ENCODE data around the gene POT1. TPM values are rescaled to one million over a fixed set of nuclear protein-coding genes. Genes with fewer than 3 reads are reported as not detected.

Gene POT1
- total and polyA plus RNA-seq, 2 of the 13 experiments (the other 11 are each of a cell fraction or from before 2014, with no cell fraction given), result 21.7 to 23.4 TPM

DNA sequence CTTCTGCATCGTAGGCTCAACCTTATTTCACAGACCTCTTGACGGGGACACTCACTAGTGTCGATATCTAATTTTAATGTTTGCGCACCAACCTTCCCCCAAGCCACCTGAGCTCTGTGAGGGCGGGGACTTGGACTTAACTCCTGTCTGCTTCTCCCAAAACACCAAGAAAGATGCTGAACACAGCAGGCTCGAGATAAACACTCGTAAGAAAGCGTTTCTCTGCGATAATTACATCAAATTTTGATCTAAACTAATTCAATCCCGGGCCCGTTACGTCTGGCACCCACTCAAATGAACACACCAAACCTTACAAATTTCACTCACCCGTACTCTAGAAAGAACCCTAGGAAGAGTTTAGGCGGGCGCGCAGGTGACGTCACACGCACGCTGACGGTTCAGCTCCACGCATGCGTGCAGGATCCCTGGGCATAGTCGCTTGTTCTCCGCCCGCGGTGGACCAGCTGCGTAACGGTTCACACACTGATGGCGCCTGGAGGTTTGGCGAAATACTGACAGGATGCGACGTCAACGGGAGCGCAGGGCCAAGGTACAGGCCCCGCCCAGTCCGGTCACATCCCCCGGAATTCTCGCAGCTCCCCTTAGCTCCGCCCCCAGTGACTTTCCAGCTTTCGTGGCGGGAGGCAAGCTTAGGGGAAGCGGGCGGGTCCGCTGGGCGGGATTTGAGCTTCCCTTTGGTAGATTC is at the start of gene POT1 (continued):
- peak; percentile 56; the same call in 1 of the 2 replicates for TF ChIP-seq ZNF430 (CRISPR knock-in tag; IDR thresholded peaks at IDR 0.05)
- TF ChIP-seq ZNF672 (CRISPR knock-in tag; IDR thresholded peaks at IDR 0.05), result no peak
- no peak for TF ChIP-seq ZSCAN20 (CRISPR knock-in tag; IDR thresholded peaks at IDR 0.05; ENCODE audit: borderline replicate concordance)
- no peak for TF ChIP-seq ZFP36 (IDR thresholded peaks at IDR 0.05; ENCODE audit: borderline replicate concordance, low read depth, low read length, partially characterized antibody)
- TF ChIP-seq HOXA5 (CRISPR knock-in tag; IDR thresholded peaks at IDR 0.05), result peak; percentile 54
- TF ChIP-seq GATAD2A (CRISPR knock-in tag; IDR thresholded peaks at IDR 0.05), result peak; percentile 57
- 0 out of 2 replicates have a peak, but pooled peaks have one; percentile 53 for TF ChIP-seq ZNF124 (CRISPR knock-in tag; IDR thresholded peaks at IDR 0.05)
- no peak for TF ChIP-seq KDM1A (CRISPR knock-in tag; IDR thresholded peaks at IDR 0.05)
- TF ChIP-seq, protein P1, sequence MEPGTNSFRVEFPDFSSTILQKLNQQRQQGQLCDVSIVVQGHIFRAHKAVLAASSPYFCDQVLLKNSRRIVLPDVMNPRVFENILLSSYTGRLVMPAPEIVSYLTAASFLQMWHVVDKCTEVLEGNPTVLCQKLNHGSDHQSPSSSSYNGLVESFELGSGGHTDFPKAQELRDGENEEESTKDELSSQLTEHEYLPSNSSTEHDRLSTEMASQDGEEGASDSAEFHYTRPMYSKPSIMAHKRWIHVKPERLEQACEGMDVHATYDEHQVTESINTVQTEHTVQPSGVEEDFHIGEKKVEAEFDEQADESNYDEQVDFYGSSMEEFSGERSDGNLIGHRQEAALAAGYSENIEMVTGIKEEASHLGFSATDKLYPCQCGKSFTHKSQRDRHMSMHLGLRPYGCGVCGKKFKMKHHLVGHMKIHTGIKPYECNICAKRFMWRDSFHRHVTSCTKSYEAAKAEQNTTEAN (CRISPR knock-in tag; conservative IDR thresholded peaks at IDR 0.05), result peak; percentile 65; the same call in 1 of the 2 replicates
- TF ChIP-seq NFE2L2 (IDR thresholded peaks at IDR 0.05; ENCODE audit: low read length), result no peak
- peak; percentile 20; the same call in 1 of the 2 replicates for TF ChIP-seq JUN (CRISPR knock-in tag; IDR thresholded peaks at IDR 0.05)
- TF ChIP-seq GABPA (IDR thresholded peaks at IDR 0.05; ENCODE audit: low read depth, low read length), result peak; percentile 68
- TF ChIP-seq GABPA (CRISPR knock-in tag; IDR thresholded peaks at IDR 0.05; ENCODE audit: low read depth), result peak; percentile 92
- TF ChIP-seq POLR2AphosphoS2 (IDR thresholded peaks at IDR 0.05; ENCODE audit: low read depth, low read length), result no peak
- TF ChIP-seq ZNF367 (CRISPR knock-in tag; IDR thresholded peaks at IDR 0.05; ENCODE audit: borderline replicate concordance), result no peak
- TF ChIP-seq, protein P2, sequence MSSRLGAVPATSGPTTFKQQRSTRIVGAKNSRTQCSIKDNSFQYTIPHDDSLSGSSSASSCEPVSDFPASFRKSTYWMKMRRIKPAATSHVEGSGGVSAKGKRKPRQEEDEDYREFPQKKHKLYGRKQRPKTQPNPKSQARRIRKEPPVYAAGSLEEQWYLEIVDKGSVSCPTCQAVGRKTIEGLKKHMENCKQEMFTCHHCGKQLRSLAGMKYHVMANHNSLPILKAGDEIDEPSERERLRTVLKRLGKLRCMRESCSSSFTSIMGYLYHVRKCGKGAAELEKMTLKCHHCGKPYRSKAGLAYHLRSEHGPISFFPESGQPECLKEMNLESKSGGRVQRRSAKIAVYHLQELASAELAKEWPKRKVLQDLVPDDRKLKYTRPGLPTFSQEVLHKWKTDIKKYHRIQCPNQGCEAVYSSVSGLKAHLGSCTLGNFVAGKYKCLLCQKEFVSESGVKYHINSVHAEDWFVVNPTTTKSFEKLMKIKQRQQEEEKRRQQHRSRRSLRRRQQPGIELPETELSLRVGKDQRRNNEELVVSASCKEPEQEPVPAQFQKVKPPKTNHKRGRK (CRISPR knock-in tag; IDR thresholded peaks at IDR 0.05), result no peak
- peak; percentile 88; the same call in 1 of the 2 replicates for TF ChIP-seq BORCS8-MEF2B (CRISPR knock-in tag; IDR thresholded peaks at IDR 0.05)
- no peak for TF ChIP-seq ZNF816 (CRISPR knock-in tag; IDR thresholded peaks at IDR 0.05; ENCODE audit: borderline replicate concordance)
- TF ChIP-seq PHF21A (CRISPR knock-in tag; IDR thresholded peaks at IDR 0.05), result peak; percentile 68; the same call in 1 of the 2 replicates
- TF ChIP-seq SIX1 (CRISPR knock-in tag; IDR thresholded peaks at IDR 0.05; ENCODE audit: borderline replicate concordance), result no peak
- TF ChIP-seq HDAC2 (CRISPR knock-in tag; IDR thresholded peaks at IDR 0.05), result peak; percentile 66
- TF ChIP-seq, protein P3, sequence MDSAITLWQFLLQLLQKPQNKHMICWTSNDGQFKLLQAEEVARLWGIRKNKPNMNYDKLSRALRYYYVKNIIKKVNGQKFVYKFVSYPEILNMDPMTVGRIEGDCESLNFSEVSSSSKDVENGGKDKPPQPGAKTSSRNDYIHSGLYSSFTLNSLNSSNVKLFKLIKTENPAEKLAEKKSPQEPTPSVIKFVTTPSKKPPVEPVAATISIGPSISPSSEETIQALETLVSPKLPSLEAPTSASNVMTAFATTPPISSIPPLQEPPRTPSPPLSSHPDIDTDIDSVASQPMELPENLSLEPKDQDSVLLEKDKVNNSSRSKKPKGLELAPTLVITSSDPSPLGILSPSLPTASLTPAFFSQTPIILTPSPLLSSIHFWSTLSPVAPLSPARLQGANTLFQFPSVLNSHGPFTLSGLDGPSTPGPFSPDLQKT (CRISPR knock-in tag; IDR thresholded peaks at IDR 0.05; ENCODE audit: borderline replicate concordance), result no peak
- TF ChIP-seq SRSF4 (IDR thresholded peaks at IDR 0.05; ENCODE audit: low read depth, low read length, poor library complexity, severe bottlenecking), result no peak
- TF ChIP-seq, protein P4, sequence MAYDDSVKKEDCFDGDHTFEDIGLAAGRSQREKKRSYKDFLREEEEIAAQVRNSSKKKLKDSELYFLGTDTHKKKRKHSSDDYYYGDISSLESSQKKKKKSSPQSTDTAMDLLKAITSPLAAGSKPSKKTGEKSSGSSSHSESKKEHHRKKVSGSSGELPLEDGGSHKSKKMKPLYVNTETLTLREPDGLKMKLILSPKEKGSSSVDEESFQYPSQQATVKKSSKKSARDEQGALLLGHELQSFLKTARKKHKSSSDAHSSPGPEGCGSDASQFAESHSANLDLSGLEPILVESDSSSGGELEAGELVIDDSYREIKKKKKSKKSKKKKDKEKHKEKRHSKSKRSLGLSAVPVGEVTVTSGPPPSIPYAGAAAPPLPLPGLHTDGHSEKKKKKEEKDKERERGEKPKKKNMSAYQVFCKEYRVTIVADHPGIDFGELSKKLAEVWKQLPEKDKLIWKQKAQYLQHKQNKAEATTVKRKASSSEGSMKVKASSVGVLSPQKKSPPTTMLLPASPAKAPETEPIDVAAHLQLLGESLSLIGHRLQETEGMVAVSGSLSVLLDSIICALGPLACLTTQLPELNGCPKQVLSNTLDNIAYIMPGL (CRISPR knock-in tag; IDR thresholded peaks at IDR 0.05; ENCODE audit: borderline replicate concordance in 1 of 2, low read depth in 1 of 2), result peak; percentile 47 to 63; a peak in 2 of 4 replicates
- TF ChIP-seq SAP130 (CRISPR knock-in tag; IDR thresholded peaks at IDR 0.05; ENCODE audit: low read depth), result peak; percentile 90
- no peak for TF ChIP-seq TBL1XR1 (IDR thresholded peaks at IDR 0.05; ENCODE audit: borderline replicate concordance, low read length, partially characterized antibody)

Measured in HepG2 (cell line).